ENCODE results near the gene TMEM263. TPM values are rescaled to one million over a fixed set of nuclear protein-coding genes. Genes with fewer than 3 reads are reported as not detected.

TMEM263 gene
- polyA plus RNA-seq, 6 donors from 2014 or later: 32.0 to 48.7 (median 37.0) TPM

DNA sequence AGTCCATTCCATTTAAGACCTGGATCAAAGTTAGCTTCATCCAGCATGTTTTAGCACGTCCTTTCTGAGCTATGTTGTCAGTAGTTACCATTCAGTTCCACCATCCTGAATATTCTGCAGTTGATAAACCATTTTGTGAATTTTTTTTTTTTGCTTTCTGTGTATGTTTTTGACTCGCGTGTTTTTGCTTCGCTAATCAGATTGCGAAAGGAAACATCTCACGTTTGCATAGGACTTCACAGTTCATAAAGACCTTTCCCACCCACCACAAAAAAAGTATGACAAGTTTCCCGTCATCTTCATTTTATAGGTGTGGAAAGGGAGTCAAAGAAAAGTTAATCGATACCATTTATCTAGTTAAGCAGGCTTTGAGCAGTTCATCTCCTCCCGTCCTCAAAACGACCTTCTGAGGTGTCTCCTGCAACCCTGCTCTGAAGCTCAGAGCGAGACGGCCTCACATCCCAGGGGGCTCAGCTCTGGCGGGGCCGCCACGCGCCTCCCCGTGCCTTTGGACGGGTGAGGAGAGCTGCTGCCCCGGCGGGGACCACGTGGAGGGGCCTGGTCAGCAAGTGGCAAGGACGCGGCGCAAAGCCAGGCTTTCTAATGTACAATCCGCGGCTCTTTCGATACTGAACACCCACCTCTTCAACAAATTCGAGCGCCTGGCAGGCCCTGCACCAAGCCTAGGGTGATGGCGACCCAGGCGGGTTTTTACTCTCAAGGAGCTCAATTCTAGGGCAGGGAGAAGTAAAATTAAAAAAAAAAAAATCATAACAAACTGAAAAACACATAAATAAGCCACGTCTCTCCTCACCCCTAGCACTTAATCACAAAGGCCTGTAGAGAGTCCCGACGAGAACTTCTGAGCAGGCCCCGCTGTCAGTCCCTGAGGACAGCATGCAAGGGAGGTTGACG lies 988 bp upstream of the TMEM263 start:
- peaks cover 0 to 9% (median 2%) of the 10 kb centered on the region in 3 donors for H3K27me3 Mint-ChIP-seq
- DNase-seq (no peak), ATAC-seq (ENCODE audit: low read depth in 2 of 2) (peak; percentile 33 to 36)
- peak overlapping the region; percentile 53 to 96 (median 92) for H3K27ac Mint-ChIP-seq
- H3K4me3 Mint-ChIP-seq: peak overlapping the region; percentile 92 to 98 (median 96)
- peaks cover 25 to 26% (median 25%) of the 10 kb centered on the region in 3 donors for H3K4me1 Mint-ChIP-seq
- H3K9me3 Mint-ChIP-seq: peaks cover 0 to 11% (median 4%) of the 10 kb centered on the region in 7 donors
- no peaks in the 10 kb centered on the region for H3K36me3 Mint-ChIP-seq

DNA sequence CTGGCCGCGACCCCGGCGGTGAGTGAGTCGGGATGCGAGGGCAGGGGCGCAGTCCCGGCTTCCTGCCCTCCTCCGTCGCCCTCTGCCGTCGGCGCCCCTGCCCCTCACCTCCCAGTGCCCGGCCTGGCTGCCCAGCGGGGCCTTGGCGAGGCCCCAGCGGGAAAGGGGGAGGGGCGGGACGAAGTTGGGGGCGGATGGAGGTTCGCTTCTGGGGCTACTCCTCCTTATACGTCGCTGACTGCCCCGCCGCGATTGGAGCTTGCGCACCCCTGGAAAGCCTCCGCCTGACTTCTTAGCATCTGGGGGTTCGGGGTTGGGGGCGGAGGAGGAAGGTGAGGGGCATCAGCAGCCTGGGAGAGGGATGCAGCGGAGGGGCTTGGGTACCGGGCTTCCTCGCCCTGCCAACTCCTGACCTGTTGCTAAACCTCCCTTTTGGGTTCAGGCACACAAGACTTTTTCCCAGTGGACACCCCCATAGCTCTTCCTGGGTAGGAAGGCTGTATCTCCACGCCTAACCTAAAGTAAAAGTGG lies 406 bp downstream of the TMEM263 start:
- peaks cover 25 to 30% (median 25%) of the 10 kb centered on the region in 3 donors for H3K4me1 Mint-ChIP-seq
- no peaks in the 10 kb centered on the region for H3K9me3 Mint-ChIP-seq
- H3K27me3 Mint-ChIP-seq: no peaks in the 10 kb centered on the region
- H3K27ac Mint-ChIP-seq: peak overlapping the region; percentile 75 to 98 (median 91)
- peaks cover 0 to 6% of the 10 kb centered on the region in 2 donors for H3K36me3 Mint-ChIP-seq
- H3K4me3 Mint-ChIP-seq: peak overlapping the region; percentile 87 to 98 (median 96)
- peak; percentile 35 to 37 for ATAC-seq (ENCODE audit: low read depth in 2 of 2)
- DNase-seq: no peak

DNA sequence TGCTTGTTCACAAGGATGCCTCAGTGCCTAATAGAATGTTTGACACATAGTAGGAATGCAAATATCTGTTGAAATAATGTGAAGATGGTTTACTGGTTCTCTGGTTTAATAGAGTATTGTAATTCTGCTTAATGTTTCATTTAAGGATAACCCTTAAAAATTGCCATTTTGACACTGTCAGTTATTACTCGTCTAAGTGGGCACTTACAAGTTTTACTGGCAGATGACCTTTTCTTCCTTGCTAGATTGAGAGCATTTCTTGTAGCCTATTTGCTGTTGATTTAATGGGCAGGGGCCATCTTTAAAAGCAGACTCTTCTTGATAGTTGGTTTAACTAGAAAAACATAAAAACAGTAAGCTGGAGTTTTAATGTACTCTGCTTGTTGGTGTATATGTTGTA lies 1.9 kb downstream of the TMEM263 start:
- H3K36me3 Mint-ChIP-seq: peaks cover 1 to 12% of the 10 kb centered on the region in 2 donors
- no peak for DNase-seq
- H3K4me1 Mint-ChIP-seq: peaks cover 25 to 32% (median 29%) of the 10 kb centered on the region in 3 donors
- H3K9me3 Mint-ChIP-seq: no peaks in the 10 kb centered on the region
- ATAC-seq (ENCODE audit: low read depth in 2 of 2): no peak
- peak overlapping the region in 5 of 6 donors; percentile 16 to 92 (median 36) for H3K27ac Mint-ChIP-seq
- peak overlapping the region; percentile 87 to 98 (median 96) for H3K4me3 Mint-ChIP-seq
- no peaks in the 10 kb centered on the region for H3K27me3 Mint-ChIP-seq

DNA sequence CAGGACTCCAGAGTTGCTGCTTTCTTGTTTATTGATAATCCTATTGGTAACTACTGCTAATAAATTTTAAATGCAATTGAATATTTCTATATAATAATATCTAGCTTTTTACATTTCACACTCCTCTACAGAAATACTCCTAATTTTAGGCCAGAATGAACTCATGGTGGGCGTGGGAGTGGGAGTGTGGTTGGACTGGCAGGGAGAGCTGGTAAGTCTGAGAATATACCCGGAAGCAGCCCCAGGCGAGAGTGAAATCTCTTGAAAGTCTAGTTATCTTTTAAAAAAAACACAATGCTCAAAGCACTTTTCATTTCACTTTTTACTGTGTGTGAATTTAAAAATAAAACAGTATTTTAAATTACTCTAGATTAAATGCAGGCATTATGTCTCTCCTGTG lies 4.7 kb downstream of the TMEM263 start:
- no peak for DNase-seq
- H3K9me3 Mint-ChIP-seq: no peaks in the 10 kb centered on the region
- ATAC-seq (ENCODE audit: low read depth in 2 of 2): no peak
- peaks cover 25 to 41% (median 35%) of the 10 kb centered on the region in 3 donors for H3K4me1 Mint-ChIP-seq
- peaks cover 10 to 25% of the 10 kb centered on the region in 2 donors for H3K36me3 Mint-ChIP-seq
- H3K27ac Mint-ChIP-seq: no peak overlapping the region
- peak overlapping the region in 1 of 8 donors; percentile 59 for H3K4me3 Mint-ChIP-seq
- no peaks in the 10 kb centered on the region for H3K27me3 Mint-ChIP-seq

DNA sequence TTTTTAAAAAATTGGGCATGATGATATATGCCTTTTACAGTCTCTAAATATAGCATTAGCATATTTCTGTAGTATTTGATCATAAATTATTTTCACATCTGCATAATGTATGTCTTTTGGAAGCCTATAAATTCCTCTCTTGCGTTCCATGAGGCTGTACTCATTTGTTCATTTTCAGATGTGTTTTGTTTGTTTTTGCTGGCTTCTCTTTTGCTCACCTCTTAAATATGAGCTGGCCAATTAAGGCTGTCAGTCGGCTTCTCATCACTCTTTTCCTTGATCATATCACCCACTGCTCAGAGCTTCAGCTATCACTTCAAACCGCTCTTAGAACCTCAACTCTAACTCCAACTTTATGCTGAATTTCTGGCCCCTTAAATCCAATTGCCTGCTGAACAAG lies 6.6 kb downstream of the TMEM263 start:
- no peaks in the 10 kb centered on the region for H3K9me3 Mint-ChIP-seq
- peaks cover 16 to 33% (median 32%) of the 10 kb centered on the region in 3 donors for H3K4me1 Mint-ChIP-seq
- H3K27ac Mint-ChIP-seq: no peak overlapping the region
- no peaks in the 10 kb centered on the region for H3K27me3 Mint-ChIP-seq
- DNase-seq (no peak), ATAC-seq (ENCODE audit: low read depth in 2 of 2) (no peak)
- peak overlapping the region in 1 of 8 donors; percentile 12 for H3K4me3 Mint-ChIP-seq
- H3K36me3 Mint-ChIP-seq: peaks cover 10 to 27% of the 10 kb centered on the region in 2 donors

DNA sequence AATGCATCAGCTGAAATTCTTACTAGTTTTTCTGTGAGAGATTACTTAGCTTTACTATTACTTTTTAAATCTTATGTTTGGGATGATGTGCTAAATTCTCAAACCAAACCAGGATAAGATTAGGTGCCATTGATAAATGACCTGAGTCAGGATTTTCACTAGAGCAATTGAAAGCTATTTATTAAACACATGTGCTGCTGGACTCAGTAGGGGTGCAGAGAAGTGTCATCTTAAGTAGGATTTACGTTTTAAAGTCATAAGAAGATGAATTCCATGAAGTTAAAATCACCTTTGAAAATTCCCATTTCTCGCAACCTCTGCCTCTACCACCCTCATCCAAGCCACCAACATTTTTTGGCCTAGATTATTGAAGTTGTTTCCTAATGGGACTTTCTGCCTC lies 8.8 kb downstream of the TMEM263 start:
- Mint-ChIP-seq H3K4me3 (no peak overlapping the region), H3K36me3 (peaks cover 19 to 27% of the 10 kb centered on the region in 2 donors), H3K27ac (no peak overlapping the region), H3K9me3 (no peaks in the 10 kb centered on the region), H3K27me3 (no peaks in the 10 kb centered on the region), H3K4me1 (peaks cover 5 to 23% (median 22%) of the 10 kb centered on the region in 3 donors)
- ATAC-seq (ENCODE audit: low read depth in 2 of 2): no peak
- DNase-seq: no peak

DNA sequence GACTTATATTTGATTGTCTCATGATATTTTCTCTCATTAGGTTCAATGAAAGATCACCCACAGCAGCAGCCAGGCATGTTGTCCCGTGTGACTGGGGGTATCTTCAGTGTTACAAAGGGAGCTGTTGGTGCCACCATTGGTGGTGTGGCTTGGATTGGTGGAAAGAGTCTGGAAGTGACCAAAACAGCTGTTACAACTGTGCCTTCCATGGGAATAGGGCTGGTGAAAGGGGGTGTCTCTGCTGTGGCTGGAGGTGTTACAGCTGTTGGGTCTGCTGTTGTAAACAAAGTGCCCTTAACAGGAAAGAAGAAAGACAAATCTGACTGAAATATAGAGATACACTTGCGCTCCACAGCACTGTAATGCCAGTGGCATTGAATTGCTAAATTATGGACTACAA lies 15.4 kb downstream of the TMEM263 start:
- no peak for DNase-seq
- H3K9me3 Mint-ChIP-seq: no peaks in the 10 kb centered on the region
- H3K27me3 Mint-ChIP-seq: no peaks in the 10 kb centered on the region
- H3K36me3 Mint-ChIP-seq: peaks cover 7 to 22% of the 10 kb centered on the region in 2 donors
- peaks cover 12 to 19% (median 12%) of the 10 kb centered on the region in 3 donors for H3K4me1 Mint-ChIP-seq
- H3K27ac Mint-ChIP-seq: no peak overlapping the region
- no peak for ATAC-seq (ENCODE audit: low read depth in 2 of 2)
- H3K4me3 Mint-ChIP-seq: no peak overlapping the region

DNA sequence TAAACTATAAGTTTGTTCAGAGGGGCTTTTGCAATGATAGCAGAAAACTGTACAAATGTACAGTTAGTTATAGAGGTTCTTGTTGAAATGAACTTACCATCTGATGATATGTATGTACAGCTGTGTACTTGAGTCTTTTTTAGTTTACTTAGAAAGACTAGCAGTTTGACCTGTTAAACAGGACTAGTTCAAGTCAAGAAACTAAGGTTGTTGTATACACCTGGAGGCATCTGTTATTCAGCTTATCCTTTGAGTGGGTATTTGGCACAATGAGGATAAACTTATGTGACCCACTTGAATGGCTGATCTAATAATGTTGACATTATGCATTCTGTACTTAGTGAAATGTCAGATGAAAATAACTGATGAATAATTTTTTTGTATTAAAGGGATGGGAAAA lies 17.8 kb downstream of the TMEM263 start:
- peaks cover 7 to 13% of the 10 kb centered on the region in 2 donors for H3K36me3 Mint-ChIP-seq
- H3K27me3 Mint-ChIP-seq: no peaks in the 10 kb centered on the region
- peaks cover 12 to 17% (median 12%) of the 10 kb centered on the region in 3 donors for H3K4me1 Mint-ChIP-seq
- H3K4me3 Mint-ChIP-seq: no peak overlapping the region
- no peak overlapping the region for H3K27ac Mint-ChIP-seq
- ATAC-seq (ENCODE audit: low read depth in 2 of 2) (no peak), DNase-seq (no peak)
- no peaks in the 10 kb centered on the region for H3K9me3 Mint-ChIP-seq

DNA sequence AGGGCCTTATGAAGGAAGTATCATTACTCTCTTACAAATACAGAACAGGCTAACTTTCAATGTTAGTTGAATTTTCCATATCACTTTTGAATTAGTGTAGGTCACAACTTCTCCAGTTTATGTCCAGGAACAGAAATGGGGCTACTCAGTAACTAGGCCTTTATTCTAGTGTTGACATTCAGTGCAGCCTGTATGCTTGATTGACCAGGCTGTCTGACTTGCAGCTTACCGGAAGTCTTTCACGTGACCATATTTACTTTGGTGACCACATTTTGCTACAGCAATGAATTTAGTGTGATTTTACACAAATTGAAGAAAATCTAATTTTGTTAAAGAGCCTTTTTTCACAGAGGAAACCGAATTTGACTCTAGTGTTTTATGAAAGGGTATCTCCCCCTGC lies 18.8 kb downstream of the TMEM263 start:
- Mint-ChIP-seq H3K4me1 (peaks cover 12 to 17% (median 12%) of the 10 kb centered on the region in 3 donors), H3K9me3 (no peaks in the 10 kb centered on the region), H3K36me3 (peaks cover 7 to 13% of the 10 kb centered on the region in 2 donors), H3K27me3 (no peaks in the 10 kb centered on the region), H3K27ac (peak overlapping the region in 2 of 6 donors; percentile 6 to 33), H3K4me3 (peak overlapping the region in 1 of 8 donors; percentile 42)
- DNase-seq (no peak), ATAC-seq (ENCODE audit: low read depth in 2 of 2) (peak; percentile 30 to 50)

DNA sequence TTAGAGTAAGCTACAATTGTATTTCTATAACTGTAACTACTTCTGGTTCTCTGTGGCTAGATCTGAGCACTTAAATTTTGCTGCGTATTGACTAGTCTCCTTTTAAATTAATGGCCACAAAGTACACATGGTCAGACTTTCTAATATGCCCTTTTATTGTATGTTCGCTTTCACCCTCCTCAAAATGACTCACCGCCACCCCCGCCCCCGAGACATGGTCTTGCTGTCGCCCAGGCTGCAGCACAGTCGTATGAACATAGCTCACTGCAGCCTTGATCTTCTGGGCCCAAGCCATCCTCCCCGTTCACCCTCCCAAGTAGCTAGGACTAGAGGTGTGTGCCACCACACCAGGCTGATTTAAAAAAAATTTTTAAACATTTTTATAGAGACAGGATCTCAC lies 19.4 kb downstream of the TMEM263 start:
- Mint-ChIP-seq H3K27ac (peak overlapping the region in 1 of 6 donors; percentile 69), H3K4me3 (no peak overlapping the region), H3K36me3 (peaks cover 7 to 13% of the 10 kb centered on the region in 2 donors), H3K9me3 (no peaks in the 10 kb centered on the region), H3K27me3 (no peaks in the 10 kb centered on the region), H3K4me1 (peaks cover 12 to 17% (median 12%) of the 10 kb centered on the region in 3 donors)
- ATAC-seq (ENCODE audit: low read depth in 2 of 2): no peak
- DNase-seq: no peak

DNA sequence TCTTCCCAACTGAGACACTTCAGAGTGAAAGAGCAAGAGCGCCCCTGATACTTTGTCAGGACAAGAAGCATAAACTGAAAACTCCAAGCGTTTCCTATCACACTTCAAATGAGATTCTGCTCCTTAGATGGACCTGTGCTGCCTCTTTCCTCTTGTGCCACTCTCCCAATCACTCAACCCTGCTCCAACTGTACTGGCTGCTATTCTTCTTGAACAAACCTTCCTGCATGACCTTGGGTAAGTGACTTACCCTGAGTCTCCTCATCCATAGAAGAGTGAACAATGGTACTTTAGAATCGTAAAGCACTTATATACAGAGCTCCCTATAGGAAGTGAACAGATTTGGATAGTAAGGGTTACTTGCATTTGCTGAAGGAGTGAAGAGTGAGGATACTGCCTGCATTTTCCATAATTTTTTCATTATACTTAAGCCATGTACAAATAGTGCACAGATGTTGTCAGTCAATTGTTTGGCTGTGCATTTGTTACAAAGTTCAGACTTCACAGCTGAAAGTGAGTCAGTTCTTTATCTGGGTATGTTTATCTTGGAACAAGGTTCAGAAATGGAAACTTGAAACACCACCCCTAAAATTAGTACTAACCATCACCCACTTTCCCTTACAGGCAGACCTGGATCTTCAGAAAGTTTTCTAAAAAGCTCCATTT lies 20.4 kb downstream of the TMEM263 start:
- Mint-ChIP-seq H3K27me3 (no peaks in the 10 kb centered on the region), H3K9me3 (no peaks in the 10 kb centered on the region), H3K4me1 (peaks cover 12 to 13% (median 12%) of the 10 kb centered on the region in 3 donors), H3K4me3 (no peak overlapping the region), H3K27ac (peak overlapping the region in 2 of 6 donors; percentile 9 to 43), H3K36me3 (peaks cover 3 to 10% of the 10 kb centered on the region in 2 donors)
- no peak for ATAC-seq (ENCODE audit: low read depth in 2 of 2)
- DNase-seq: no peak

DNA sequence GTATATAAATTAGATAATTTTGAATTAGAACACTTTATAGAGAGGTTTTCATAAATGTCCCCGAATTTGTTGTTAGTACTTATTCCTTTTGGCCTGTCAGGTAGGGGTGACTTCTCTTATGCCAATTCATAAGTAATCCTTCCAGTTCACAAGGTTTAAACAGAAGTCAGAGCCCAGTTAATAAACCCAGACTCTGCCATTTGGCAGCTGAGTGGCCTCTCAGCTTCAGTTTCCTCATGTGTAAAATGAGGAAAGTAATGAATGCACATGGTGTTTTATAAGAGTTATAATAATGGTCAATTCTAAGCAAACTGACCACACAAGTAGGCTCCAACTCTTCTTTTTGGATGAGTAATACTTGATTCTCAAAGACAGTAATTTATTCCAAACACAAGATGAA lies 21.0 kb downstream of the TMEM263 start:
- DNase-seq: no peak

DNA sequence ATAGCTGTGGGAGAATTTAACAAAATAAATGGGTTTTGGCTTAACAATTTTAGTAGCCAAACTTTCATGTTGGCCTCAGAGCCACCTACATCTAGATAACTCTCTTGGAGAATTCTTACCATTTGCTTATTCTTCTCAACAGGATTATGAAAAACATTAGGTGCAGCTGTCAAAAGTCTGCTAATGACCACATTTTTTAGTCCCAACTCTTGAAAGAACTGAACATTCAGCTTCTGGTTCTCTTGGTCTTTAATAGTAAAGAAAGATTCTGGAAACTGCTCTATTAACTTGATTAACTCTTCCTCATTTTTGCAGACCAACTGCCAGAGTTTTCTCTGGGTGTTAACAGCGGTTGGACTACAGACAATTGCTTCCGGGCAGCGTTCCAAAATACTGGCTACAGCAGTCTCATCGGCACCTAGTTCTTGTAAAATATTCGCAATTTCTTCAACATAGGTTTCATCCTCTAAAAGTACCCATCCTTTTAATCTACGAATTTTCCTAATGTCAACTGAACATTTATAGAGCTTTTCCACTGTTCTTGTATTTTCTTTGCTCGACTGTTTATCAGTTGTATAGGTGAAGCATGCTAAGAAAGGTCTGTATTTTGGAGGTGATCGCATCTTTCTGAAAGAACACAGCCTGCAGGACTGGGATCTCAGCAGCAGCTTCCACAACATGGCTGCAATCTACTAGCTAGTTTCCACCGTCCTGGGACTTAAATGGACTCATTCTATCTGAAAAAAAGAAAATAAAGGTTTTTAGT lies 22.5 kb downstream of the TMEM263 start:
- ATAC-seq (ENCODE audit: low read depth in 2 of 2): no peak
- Mint-ChIP-seq H3K4me3 (no peak overlapping the region), H3K27ac (peak overlapping the region in 1 of 6 donors; percentile 38), H3K4me1 (peaks cover 12% of the 10 kb centered on the region in 3 donors), H3K27me3 (no peaks in the 10 kb centered on the region), H3K36me3 (peaks cover 0 to 6% of the 10 kb centered on the region in 2 donors), H3K9me3 (no peaks in the 10 kb centered on the region)
- no peak for DNase-seq

More for the DNA sequence above, 21.0 kb downstream of the TMEM263 start:
- Mint-ChIP-seq H3K9me3 (no peaks in the 10 kb centered on the region), H3K27ac (no peak overlapping the region), H3K4me1 (peaks cover 12% of the 10 kb centered on the region in 3 donors), H3K4me3 (no peak overlapping the region), H3K36me3 (peaks cover 0 to 4% of the 10 kb centered on the region in 2 donors), H3K27me3 (no peaks in the 10 kb centered on the region)
- ATAC-seq (ENCODE audit: low read depth in 2 of 2): no peak

Data from naive B cell (primary cell).